ENCODE measurements around the gene KIFC1.

GRCh38 chr6:33406126-33406525 lies 14.5 kb downstream of the KIFC1 start:
- TF ChIP-seq USF2 (IDR thresholded peaks at IDR 0.05; ENCODE audit: low read depth, low read length), result no peak
- no peak for TF ChIP-seq CTCF (conservative IDR thresholded peaks at IDR 0.05; ENCODE audit: low read depth, low read length)
- no peak for TF ChIP-seq MAFK (IDR thresholded peaks at IDR 0.05; ENCODE audit: low read depth, low read length)
- TF ChIP-seq POLR2A (IDR thresholded peaks at IDR 0.05; ENCODE audit: low read depth, low read length), result no peak
- TF ChIP-seq MAZ (IDR thresholded peaks at IDR 0.05; ENCODE audit: borderline replicate concordance, low read depth, low read length), result no peak
- no peak for TF ChIP-seq BHLHE40 (IDR thresholded peaks at IDR 0.05; ENCODE audit: low read depth, low read length)
- TF ChIP-seq SMC3 (IDR thresholded peaks at IDR 0.05; ENCODE audit: low read depth, low read length), result no peak
- TF ChIP-seq RCOR1 (IDR thresholded peaks at IDR 0.05; ENCODE audit: insufficient replicate concordance, low read length), result no peak
- TF ChIP-seq NFE2L2 (IDR thresholded peaks at IDR 0.05; ENCODE audit: low read depth, low read length), result no peak
- TF ChIP-seq FOS (IDR thresholded peaks at IDR 0.05; ENCODE audit: low read depth, low read length), result no peak
- TF ChIP-seq RAD21 (IDR thresholded peaks at IDR 0.05; ENCODE audit: low read length), result no peak
- TF ChIP-seq ELK1 (IDR thresholded peaks at IDR 0.05; ENCODE audit: borderline replicate concordance, low read depth, low read length), result no peak
- TF ChIP-seq MXI1 (IDR thresholded peaks at IDR 0.05; ENCODE audit: borderline replicate concordance, low read depth, low read length), result no peak
- no peak for TF ChIP-seq RFX5 (IDR thresholded peaks at IDR 0.05; ENCODE audit: low read depth, low read length)
